HFFc6 (cell line): ENCODE measurements around the gene CHST11. TPM values are rescaled to one million over a fixed set of nuclear protein-coding genes. Genes with fewer than 3 reads are reported as not detected.

Experiments
- DNase-seq: peaks from one replicate; pipeline ENCODE4 v3.0.0-alpha.2; 2018
- H3K27ac Mint-ChIP-seq: 2 replicates; pipeline ENCODE4 v1.8.0; 2020; ENCODE audit warnings: mild to moderate bottlenecking, mixed read lengths
- H3K27me3 Mint-ChIP-seq: 2 replicates; pipeline ENCODE4 v1.8.0; 2021; ENCODE audit warnings: mild to moderate bottlenecking, moderate library complexity, mixed read lengths; ENCODE audit not compliant: insufficient read depth
- H3K36me3 Mint-ChIP-seq: 2 replicates; pipeline ENCODE4 v1.8.0; 2021; ENCODE audit warnings: low read depth, mixed read lengths
- H3K4me1 Mint-ChIP-seq: 2 replicates; pipeline ENCODE4 v1.8.0; 2020; ENCODE audit warnings: low read depth, mixed read lengths
- H3K4me3 Mint-ChIP-seq: 2 replicates; pipeline ENCODE4 v1.8.0; 2020; ENCODE audit warnings: mild to moderate bottlenecking, moderate library complexity, mixed read lengths
- H3K9me3 Mint-ChIP-seq: 2 replicates; pipeline ENCODE4 v1.8.0; 2020; ENCODE audit warnings: mild to moderate bottlenecking, mixed read lengths
- CTCF ChIP-seq: fragments of 200-600 bp; sonication (generic); IDR thresholded peaks from 2 replicates; pipeline ENCODE4 v1.5.0; 2021; ENCODE audit warnings: antibody characterized with exemption, mild to moderate bottlenecking
- total RNA-seq, 6 experiments: library from RNA; stranded (reverse); fragmentation: NEBNext Ultra II Directional; extraction: Animal tissue kit (Norgen Biotek cat#: 25700); gene quantifications; 2 replicates in 1 of 6; 3 replicates in 5 of 6; pipeline ENCODE4 v1.2.3, GENCODE V29; 2021

CHST11 gene
- total RNA-seq, 6 experiments from 2014 or later = 2.4 to 4.3 (median 3.8) TPM

GRCh38 chr12:104586351-104586919 lies 129.7 kb downstream of the CHST11 start:
- no peak for DNase-seq
- Mint-ChIP-seq H3K27me3 (no peaks in the 10 kb centered on the region; the same call in none of the 2 replicates), H3K36me3 (no peaks in the 10 kb centered on the region), H3K4me1 (peaks cover 33% of the 10 kb centered on the region), H3K27ac (no peak overlapping the region), H3K4me3 (no peak overlapping the region), H3K9me3 (no peaks in the 10 kb centered on the region)
- no peak for TF ChIP-seq CTCF

- peak overlapping the region; percentile 45 for H3K4me3 Mint-ChIP-seq
- peak; percentile 37 for DNase-seq
- peaks cover 37% of the 10 kb centered on the region for H3K4me1 Mint-ChIP-seq
- H3K9me3 Mint-ChIP-seq = no peaks in the 10 kb centered on the region
- H3K27ac Mint-ChIP-seq = peak overlapping the region; percentile 75
- no peaks in the 10 kb centered on the region for H3K36me3 Mint-ChIP-seq
- H3K27me3 Mint-ChIP-seq = no peaks in the 10 kb centered on the region; the same call in 1 of the 2 replicates
- TF ChIP-seq CTCF = no peak
Observed at GRCh38 chr12:104588047-104588920, 131.5 kb downstream of the CHST11 start.

- TF ChIP-seq CTCF = no peak
- H3K27ac Mint-ChIP-seq = no peak overlapping the region
- no peak for DNase-seq
- H3K4me3 Mint-ChIP-seq = no peak overlapping the region
- H3K27me3 Mint-ChIP-seq = no peaks in the 10 kb centered on the region; the same call in 1 of the 2 replicates
- H3K9me3 Mint-ChIP-seq = no peaks in the 10 kb centered on the region
- H3K4me1 Mint-ChIP-seq = peaks cover 37% of the 10 kb centered on the region
- H3K36me3 Mint-ChIP-seq = no peaks in the 10 kb centered on the region
Observed at GRCh38 chr12:104588921-104589590, 132.3 kb downstream of the CHST11 start.

GRCh38 chr12:104590022-104590421 lies 133.3 kb downstream of the CHST11 start:
- Mint-ChIP-seq H3K4me3 (no peak overlapping the region), H3K9me3 (no peaks in the 10 kb centered on the region), H3K4me1 (peaks cover 37% of the 10 kb centered on the region), H3K27me3 (peaks cover 2% of the 10 kb centered on the region), H3K36me3 (no peaks in the 10 kb centered on the region), H3K27ac (no peak overlapping the region)
- TF ChIP-seq CTCF = no peak
- no peak for DNase-seq

- Mint-ChIP-seq H3K27me3 (peaks cover 2% of the 10 kb centered on the region), H3K27ac (no peak overlapping the region)
Observed at GRCh38 chr12:104591257-104591885, 134.6 kb downstream of the CHST11 start.

More at GRCh38 chr12:104591257-104591885, 134.6 kb downstream of the CHST11 start:
- Mint-ChIP-seq H3K36me3 (no peaks in the 10 kb centered on the region), H3K4me1 (peaks cover 50% of the 10 kb centered on the region), H3K4me3 (no peak overlapping the region), H3K9me3 (no peaks in the 10 kb centered on the region)
- DNase-seq = peak; percentile 24
- TF ChIP-seq CTCF = no peak
